Mammary microvascular endothelial cell (primary cell): ENCODE data around the gene DYDC1. TPM values are rescaled to one million over a fixed set of nuclear protein-coding genes. Genes with fewer than 3 reads are reported as not detected.

ENCODE experiments used
- total RNA-seq: library from RNA; depleted of rRNA; stranded (reverse); fragments of >200 nt; gene quantifications from 2 replicates; pipeline ENCODE4 v1.2.3, GENCODE V29; 2015

The DYDC1 gene
- not detected in 2 replicates for total RNA-seq

DNA sequence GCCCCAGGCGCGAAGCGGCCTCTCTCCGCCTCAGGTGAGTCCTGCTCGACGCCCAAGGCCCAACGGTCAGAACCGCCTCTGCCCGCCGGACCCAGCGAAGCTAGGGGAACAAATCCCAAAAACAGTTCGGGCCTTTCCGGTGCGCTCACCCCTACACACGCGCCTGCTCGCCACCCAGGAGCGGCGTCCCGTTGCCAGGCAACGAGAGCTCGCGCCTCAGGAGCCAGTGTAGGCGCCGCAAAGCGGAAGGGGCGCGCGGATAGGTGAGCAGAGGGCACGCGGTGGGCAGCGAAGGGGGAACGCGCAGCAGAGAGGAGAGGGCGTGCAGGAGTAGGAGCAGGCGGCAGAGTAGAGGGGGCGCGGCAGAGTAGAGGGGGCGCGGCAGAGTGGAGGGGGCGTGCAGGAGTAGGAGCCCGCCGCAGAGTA is at the start of gene DYDC1, which contains the start of gene DYDC2:
TSS of gene DYDC1 (minus strand) at position 193 of the 426 bp plus-strand sequence. CDS start 4,154 bp downstream, outside the sequence.
TSS of gene DYDC2 (plus strand) at position 219 of the 426 bp plus-strand sequence. CDS start 5,663 bp downstream, outside the sequence.

DNA sequence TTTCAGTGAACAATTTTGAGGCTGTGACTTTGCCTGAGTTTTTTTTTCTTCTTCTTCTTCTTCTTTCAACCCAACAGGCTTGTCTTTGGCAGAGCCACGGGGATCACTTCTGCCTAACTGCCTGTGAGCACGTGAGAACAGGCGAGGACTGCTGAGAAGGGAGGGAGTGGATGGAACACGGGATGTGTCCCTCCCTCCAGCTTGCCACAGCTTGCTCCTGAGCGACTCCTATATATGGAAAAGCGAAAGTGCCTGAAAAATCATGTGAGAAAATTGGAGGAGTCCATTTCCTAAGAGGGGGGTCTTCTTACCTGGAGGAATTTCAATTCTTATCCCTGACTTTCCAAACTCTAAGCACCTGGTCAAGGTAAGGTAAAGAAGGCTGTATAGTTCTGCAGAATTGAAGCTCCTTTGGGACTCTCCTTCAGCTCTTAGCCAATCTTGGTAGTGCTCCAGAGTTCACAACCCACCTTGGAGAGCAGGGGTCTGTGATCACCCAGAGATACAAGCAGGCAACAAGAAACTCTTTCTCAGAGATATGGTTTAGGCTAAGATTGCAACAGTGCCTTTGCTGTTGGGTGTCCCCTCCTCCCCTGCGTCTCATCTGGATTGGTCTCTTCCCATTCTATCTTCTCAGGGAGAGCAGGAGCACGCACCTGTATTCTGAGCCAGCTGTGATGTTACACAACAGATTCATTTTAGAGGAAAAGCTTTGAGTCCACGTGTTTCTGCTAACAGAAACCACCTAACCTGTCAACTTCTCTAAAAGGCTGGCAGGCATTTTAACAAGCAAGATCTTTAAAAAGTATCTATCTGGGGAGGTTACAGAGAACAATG is 66.9 kb downstream of the DYDC1 start, which contains the start of gene MAT1A:
TSS of gene MAT1A (minus strand) at position 208 of the 837 bp plus-strand sequence. CDS start 235 bp downstream, outside the sequence.

Other genes starting within 250 kb of the DYDC1 start
- gene PLAC9, start 224.0 kb downstream of the DYDC1 start, total RNA-seq, result 0.59 and 1.7 TPM in 2 replicates
- 128 and 135 TPM in 2 replicates for gene ANXA11, start 151.2 kb downstream of the DYDC1 start, total RNA-seq
- gene MAT1A, start 67.1 kb downstream of the DYDC1 start, total RNA-seq, result not detected in 2 replicates
- gene DYDC2, start within 50 bp of the DYDC1 start, total RNA-seq, result not detected in 2 replicates
- 143 and 155 TPM in 2 replicates for gene PRXL2A, start 51.8 kb upstream of the DYDC1 start, total RNA-seq
- 219 and 252 TPM in 2 replicates for gene TSPAN14, start 97.6 kb upstream of the DYDC1 start, total RNA-seq
- not detected in 2 replicates for gene SH2D4B, start 181.1 kb upstream of the DYDC1 start, total RNA-seq